Omental fat pad (tissue), 4 donors: ENCODE measurements around the gene ACAN. TPM values are rescaled to one million over a fixed set of nuclear protein-coding genes. Genes with fewer than 3 reads are reported as not detected.

ENCODE experiments used
- ATAC-seq: fragments of 150-250 bp; one replicate; pipeline ENCODE4 v1.9.1; 2016; ENCODE audit warnings: mild to moderate bottlenecking, moderate library complexity; ENCODE audit not compliant: low FRiP score
- DNase-seq: peaks from one replicate; pipeline ENCODE4 v3.0.0-alpha.2; 2019; ENCODE audit warnings: low spot score
- total RNA-seq, 4 donors: library from RNA; depleted of rRNA; stranded (reverse); fragments of >200 nt; gene quantifications; one replicate each; pipeline ENCODE4 v1.1.0, GENCODE V29; 2016
- TF ChIP-seq, protein P1 (sequence below), 3 donors: fragments of 450-650 bp; IDR thresholded peaks; one replicate each; pipeline ENCODE4 v1.5.1; 2016 to 2017; ENCODE audit warnings: antibody characterized with exemption in 3 of 3, mild to moderate bottlenecking in 3 of 3, moderate library complexity in 2 of 3

The ACAN gene
- total RNA-seq, 4 donors from 2014 or later = 0.06 to 0.12 TPM; not detected in 2

DNA sequence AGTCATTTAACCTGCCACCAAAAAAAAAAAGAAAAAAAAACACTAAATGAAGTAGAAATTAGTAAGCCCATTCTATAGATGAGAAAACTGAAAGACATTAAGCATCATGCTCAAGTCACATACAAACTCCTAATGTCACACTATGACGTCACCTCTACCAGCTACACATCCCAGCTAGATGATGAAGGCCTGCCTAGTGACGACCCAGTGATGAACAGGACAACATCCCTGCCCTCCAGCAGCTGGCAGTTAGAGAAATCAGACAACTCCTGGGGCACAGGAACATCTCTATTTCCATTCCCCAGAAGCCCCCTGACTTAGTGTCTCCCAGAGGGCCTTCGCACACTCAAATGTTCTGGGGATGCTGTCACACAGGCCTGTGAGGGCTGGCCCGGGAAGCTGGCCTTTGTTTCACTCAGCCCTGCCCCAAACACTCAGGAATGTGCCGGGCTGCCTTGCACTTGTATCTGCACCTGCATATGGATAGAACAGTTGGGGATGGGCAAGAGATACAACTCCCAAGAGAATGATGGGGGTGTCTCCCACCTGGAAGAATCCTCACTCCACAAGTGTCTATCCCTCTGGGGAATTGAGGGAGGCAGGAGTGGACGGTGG is 99.1 kb downstream of the ACAN start:
- DNase-seq = no peak
- TF ChIP-seq, protein P1, sequence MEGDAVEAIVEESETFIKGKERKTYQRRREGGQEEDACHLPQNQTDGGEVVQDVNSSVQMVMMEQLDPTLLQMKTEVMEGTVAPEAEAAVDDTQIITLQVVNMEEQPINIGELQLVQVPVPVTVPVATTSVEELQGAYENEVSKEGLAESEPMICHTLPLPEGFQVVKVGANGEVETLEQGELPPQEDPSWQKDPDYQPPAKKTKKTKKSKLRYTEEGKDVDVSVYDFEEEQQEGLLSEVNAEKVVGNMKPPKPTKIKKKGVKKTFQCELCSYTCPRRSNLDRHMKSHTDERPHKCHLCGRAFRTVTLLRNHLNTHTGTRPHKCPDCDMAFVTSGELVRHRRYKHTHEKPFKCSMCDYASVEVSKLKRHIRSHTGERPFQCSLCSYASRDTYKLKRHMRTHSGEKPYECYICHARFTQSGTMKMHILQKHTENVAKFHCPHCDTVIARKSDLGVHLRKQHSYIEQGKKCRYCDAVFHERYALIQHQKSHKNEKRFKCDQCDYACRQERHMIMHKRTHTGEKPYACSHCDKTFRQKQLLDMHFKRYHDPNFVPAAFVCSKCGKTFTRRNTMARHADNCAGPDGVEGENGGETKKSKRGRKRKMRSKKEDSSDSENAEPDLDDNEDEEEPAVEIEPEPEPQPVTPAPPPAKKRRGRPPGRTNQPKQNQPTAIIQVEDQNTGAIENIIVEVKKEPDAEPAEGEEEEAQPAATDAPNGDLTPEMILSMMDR (IDR thresholded peaks at IDR 0.05) = no peak

DNA sequence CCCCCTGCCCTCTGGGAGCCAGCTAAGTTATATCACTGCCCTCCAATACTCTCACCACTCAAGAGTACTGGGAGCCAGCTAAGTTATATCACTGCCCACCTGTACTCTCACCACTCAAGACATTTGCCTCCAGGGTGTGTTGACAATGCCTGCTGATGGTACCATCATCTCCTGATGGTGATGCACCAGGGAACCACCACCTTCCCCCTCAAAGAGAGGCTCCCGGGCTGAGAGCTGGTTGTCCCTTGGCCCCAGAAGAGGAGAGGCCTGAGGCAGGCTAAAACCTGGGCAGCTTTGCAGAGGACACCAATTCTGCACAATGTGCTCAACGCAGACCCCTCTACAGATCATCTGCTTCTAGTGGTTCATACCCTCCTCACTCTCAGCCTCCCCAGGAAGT is 99.6 kb downstream of the ACAN start:
- TF ChIP-seq, protein P1 (IDR thresholded peaks at IDR 0.05) = no peak
- ATAC-seq (no peak), DNase-seq (no peak)

More for the DNA sequence above, 99.1 kb downstream of the ACAN start:
- ATAC-seq = no peak

DNA sequence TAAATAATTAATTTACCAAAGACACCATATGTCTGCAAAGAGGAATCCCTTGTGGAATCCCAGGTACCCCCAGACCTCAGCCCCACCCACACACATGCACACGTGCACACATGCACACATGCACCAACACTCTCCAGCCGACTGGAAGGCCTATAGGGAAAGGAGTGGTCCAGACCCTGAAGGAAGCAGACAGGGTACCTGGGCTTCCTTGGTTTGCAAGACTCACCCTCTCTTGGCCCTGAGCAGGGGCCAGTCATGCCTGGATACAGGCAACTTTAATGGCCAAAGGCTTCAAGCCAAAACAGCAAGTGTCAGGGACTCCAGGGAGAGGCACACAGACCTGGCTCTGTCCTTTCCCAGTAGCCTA is 101.0 kb downstream of the ACAN start:
- TF ChIP-seq, protein P1 (IDR thresholded peaks at IDR 0.05) = no peak
- ATAC-seq (no peak), DNase-seq (no peak)

DNA sequence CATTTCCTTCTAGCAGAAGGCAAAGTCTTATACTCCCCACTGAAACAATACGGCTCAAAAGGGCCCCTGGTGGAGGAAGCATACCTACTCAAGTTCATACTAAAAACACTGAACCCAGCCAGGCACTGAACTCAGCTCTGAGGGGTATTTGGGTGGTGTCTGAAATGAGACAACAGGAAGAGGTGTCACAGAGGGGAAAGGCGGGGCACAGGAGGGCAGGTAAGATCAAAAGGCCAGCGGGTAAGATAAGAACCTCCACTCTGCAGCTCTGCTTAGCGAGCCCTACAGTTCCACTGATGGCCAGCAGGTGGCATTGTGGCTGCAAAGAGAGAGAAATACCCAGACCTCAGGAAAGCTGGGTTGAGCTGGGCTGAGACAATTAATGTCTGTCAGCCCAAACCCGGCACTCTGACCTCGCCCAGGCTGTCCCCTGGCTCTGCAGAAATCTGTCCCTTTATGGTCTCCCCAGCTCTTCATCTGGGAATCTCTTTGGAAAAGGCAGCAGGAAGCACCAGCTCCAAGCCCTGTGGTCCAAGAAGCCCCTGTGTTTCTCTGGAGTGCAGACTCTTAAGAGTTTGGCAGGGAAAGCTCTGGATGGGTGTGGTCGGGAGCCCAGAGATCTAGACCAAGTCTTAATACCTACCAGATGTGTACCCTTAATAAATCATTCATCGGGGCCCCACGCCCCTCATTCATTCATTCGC is 101.5 kb downstream of the ACAN start:
- TF ChIP-seq, protein P1 (IDR thresholded peaks at IDR 0.05) = peak in 2 of 3 donors; percentile 84 to 87
- DNase-seq (peak; percentile 88), ATAC-seq (peak; percentile 66)

DNA sequence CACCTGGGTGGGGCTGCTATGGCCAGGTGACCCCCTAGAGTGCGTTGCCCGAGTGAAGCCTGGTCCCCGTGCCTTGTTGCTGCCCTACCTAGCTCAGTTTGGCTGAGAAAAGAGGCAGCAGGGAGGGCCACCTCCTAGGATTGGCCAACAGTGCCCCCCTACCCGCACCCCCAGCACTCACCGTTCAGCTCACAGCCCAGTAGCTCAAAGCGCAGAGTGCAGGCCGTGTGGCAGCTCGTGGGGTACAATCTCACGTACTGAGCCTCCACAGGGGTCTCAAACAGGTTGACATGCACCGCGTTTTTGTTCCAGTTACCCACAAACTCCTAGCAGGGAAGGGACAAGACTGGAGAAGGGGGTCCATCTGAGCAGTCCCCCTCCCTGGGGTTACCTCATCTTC is 102.3 kb downstream of the ACAN start:
- TF ChIP-seq, protein P1 (IDR thresholded peaks at IDR 0.05) = no peak
- DNase-seq (no peak), ATAC-seq (no peak)

DNA sequence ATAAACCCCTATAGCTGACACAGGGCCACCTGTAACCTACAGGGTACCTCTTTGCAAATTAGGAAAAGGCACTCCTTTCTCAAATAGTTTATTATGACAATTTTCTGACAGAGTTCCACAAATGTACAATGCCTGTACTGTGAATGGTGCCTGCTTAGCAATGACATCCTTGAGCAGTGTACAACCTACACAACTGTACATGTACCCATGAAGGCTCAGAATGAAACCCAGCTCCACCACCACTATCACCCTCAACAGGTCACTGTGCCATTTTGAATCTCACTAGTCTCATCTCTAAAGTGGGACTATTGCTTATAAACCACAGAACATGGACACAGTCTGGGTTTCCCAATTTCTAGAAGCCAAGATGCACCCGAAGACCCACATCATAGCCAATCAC is 102.9 kb downstream of the ACAN start:
- ATAC-seq = no peak
- TF ChIP-seq, protein P1 (IDR thresholded peaks at IDR 0.05) = no peak

DNA sequence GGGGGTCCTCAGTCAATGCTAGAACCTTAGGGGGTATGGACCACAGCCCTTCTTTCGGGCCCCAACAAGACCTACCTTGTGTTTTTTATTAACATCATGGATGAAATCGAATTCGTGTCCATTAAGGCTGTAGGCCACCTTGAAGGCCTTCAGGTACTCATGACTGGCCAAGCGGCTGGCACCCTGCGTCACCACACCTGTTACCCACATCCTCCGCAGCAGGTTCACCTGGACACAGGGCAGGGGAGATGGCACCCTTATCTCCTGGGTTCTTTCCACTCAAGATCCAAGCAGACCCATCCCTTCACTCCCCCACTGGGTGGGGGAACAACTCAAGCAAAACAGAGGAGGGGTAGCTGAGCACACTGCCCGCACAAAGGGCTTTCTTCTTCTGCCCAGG is 103.3 kb downstream of the ACAN start:
- DNase-seq (no peak), ATAC-seq (no peak)
- TF ChIP-seq, protein P1 (IDR thresholded peaks at IDR 0.05) = no peak

More for the DNA sequence above, 102.9 kb downstream of the ACAN start:
- DNase-seq = no peak
